MG63 (cell line): ENCODE results near the gene CASZ1. TPM values are rescaled to one million over a fixed set of nuclear protein-coding genes. Genes with fewer than 3 reads are reported as not detected.

Experiments used
- DNase-seq: peaks from one replicate; pipeline ENCODE4 v3.0.0-alpha.2; 2020
- H3K27me3 ChIP-seq: fragments of 250-450 bp; sonication (Bioruptor Pico); 2 replicates; pipeline ENCODE4 v1.5.1; 2020; ENCODE audit warnings: mild to moderate bottlenecking, moderate library complexity
- H3K36me3 ChIP-seq: fragments of 250-450 bp; sonication (Bioruptor Pico); 2 replicates; pipeline ENCODE4 v1.5.1; 2020; ENCODE audit warnings: mild to moderate bottlenecking, moderate library complexity
- H3K4me3 ChIP-seq: fragments of 250-450 bp; sonication (Bioruptor Pico); 2 replicates; pipeline ENCODE4 v1.5.1; 2020; ENCODE audit warnings: mild to moderate bottlenecking, moderate library complexity
- H3K9me3 ChIP-seq: fragments of 250-450 bp; sonication (Bioruptor Pico); 2 replicates; pipeline ENCODE4 v1.5.1; 2020; ENCODE audit warnings: mild to moderate bottlenecking, moderate library complexity
- total RNA-seq: library from RNA; depleted of rRNA; stranded (reverse); fragments of >200 nt; shearing (Covaris generic); gene quantifications from 2 replicates; pipeline ENCODE4 v1.2.3, GENCODE V29; 2014; ENCODE audit warnings: low replicate concordance

Gene CASZ1
- total RNA-seq, 1 experiment from 2014 or later, result 1.1 TPM

- Histone ChIP-seq H3K9me3 (no peaks in the 10 kb centered on the region), H3K4me3 (no peak overlapping the region), H3K27me3 (no peaks in the 10 kb centered on the region), H3K36me3 (peaks cover 4% of the 10 kb centered on the region; the same call in 1 of the 2 replicates)
- no peak for DNase-seq
Observed at GRCh38 chr1:10632691-10633090, 163.8 kb downstream of the CASZ1 start.

GRCh38 chr1:10631811-10632593, 164.4 kb downstream of the CASZ1 start:
- H3K9me3 ChIP-seq, result no peaks in the 10 kb centered on the region
- no peak overlapping the region for H3K4me3 ChIP-seq
- peaks cover 4% of the 10 kb centered on the region; the same call in 1 of the 2 replicates for H3K36me3 ChIP-seq
- DNase-seq, result no peak
- no peaks in the 10 kb centered on the region for H3K27me3 ChIP-seq

- peaks cover 4% of the 10 kb centered on the region; the same call in 1 of the 2 replicates for H3K36me3 ChIP-seq
- H3K9me3 ChIP-seq, result no peaks in the 10 kb centered on the region
- H3K4me3 ChIP-seq, result no peak overlapping the region
- DNase-seq, result no peak
- no peaks in the 10 kb centered on the region for H3K27me3 ChIP-seq
Observed at GRCh38 chr1:10631121-10631810, 165.2 kb downstream of the CASZ1 start.

- Histone ChIP-seq H3K4me3 (no peak overlapping the region), H3K27me3 (no peaks in the 10 kb centered on the region), H3K36me3 (peaks cover 4% of the 10 kb centered on the region; the same call in 1 of the 2 replicates), H3K9me3 (no peaks in the 10 kb centered on the region)
- DNase-seq, result no peak
Observed at GRCh38 chr1:10630661-10631120, 165.8 kb downstream of the CASZ1 start.

- no peak for DNase-seq
Observed at GRCh38 chr1:10629816-10630571, 166.5 kb downstream of the CASZ1 start.

GRCh38 chr1:10629091-10629815, 167.2 kb downstream of the CASZ1 start:
- Histone ChIP-seq H3K27me3 (no peaks in the 10 kb centered on the region), H3K36me3 (peaks cover 3% of the 10 kb centered on the region; the same call in 1 of the 2 replicates), H3K9me3 (no peaks in the 10 kb centered on the region), H3K4me3 (no peak overlapping the region)
- DNase-seq, result no peak

More at GRCh38 chr1:10629816-10630571, 166.5 kb downstream of the CASZ1 start:
- Histone ChIP-seq H3K4me3 (no peak overlapping the region), H3K36me3 (peaks cover 4% of the 10 kb centered on the region; the same call in 1 of the 2 replicates), H3K9me3 (no peaks in the 10 kb centered on the region), H3K27me3 (no peaks in the 10 kb centered on the region)

GRCh38 chr1:10628685-10629084, 167.8 kb downstream of the CASZ1 start:
- DNase-seq, result no peak
- no peaks in the 10 kb centered on the region for H3K9me3 ChIP-seq

GRCh38 chr1:10626791-10627410, 169.5 kb downstream of the CASZ1 start:
- H3K9me3 ChIP-seq, result no peaks in the 10 kb centered on the region
- no peak for DNase-seq
- no peak overlapping the region for H3K4me3 ChIP-seq
- H3K36me3 ChIP-seq, result no peaks in the 10 kb centered on the region
- H3K27me3 ChIP-seq, result no peaks in the 10 kb centered on the region

More at GRCh38 chr1:10628685-10629084, 167.8 kb downstream of the CASZ1 start:
- Histone ChIP-seq H3K27me3 (no peaks in the 10 kb centered on the region), H3K4me3 (no peak overlapping the region), H3K36me3 (no peaks in the 10 kb centered on the region; the same call in 1 of the 2 replicates)

- Histone ChIP-seq H3K4me3 (no peak overlapping the region), H3K9me3 (no peaks in the 10 kb centered on the region), H3K27me3 (no peaks in the 10 kb centered on the region), H3K36me3 (no peaks in the 10 kb centered on the region)
- DNase-seq, result no peak
Observed at GRCh38 chr1:10626131-10626731, 170.2 kb downstream of the CASZ1 start.

- no peak for DNase-seq
- H3K27me3 ChIP-seq, result no peaks in the 10 kb centered on the region
- no peaks in the 10 kb centered on the region for H3K36me3 ChIP-seq
- H3K4me3 ChIP-seq, result no peak overlapping the region
- no peaks in the 10 kb centered on the region for H3K9me3 ChIP-seq
Observed at GRCh38 chr1:10625554-10625953, 170.9 kb downstream of the CASZ1 start.

GRCh38 chr1:10625076-10625475, 171.4 kb downstream of the CASZ1 start:
- Histone ChIP-seq H3K27me3 (no peaks in the 10 kb centered on the region), H3K4me3 (no peak overlapping the region), H3K36me3 (no peaks in the 10 kb centered on the region), H3K9me3 (no peaks in the 10 kb centered on the region)
- DNase-seq, result no peak

GRCh38 chr1:10624256-10625050, 172.0 kb downstream of the CASZ1 start:
- Histone ChIP-seq H3K4me3 (no peak overlapping the region), H3K27me3 (no peaks in the 10 kb centered on the region), H3K9me3 (no peaks in the 10 kb centered on the region), H3K36me3 (no peaks in the 10 kb centered on the region)
- DNase-seq, result no peak

- Histone ChIP-seq H3K9me3 (no peaks in the 10 kb centered on the region), H3K27me3 (no peaks in the 10 kb centered on the region), H3K4me3 (no peak overlapping the region), H3K36me3 (no peaks in the 10 kb centered on the region)
- no peak for DNase-seq
Observed at GRCh38 chr1:10623686-10624145, 172.7 kb downstream of the CASZ1 start.

- Histone ChIP-seq H3K36me3 (no peaks in the 10 kb centered on the region), H3K9me3 (no peaks in the 10 kb centered on the region), H3K27me3 (no peaks in the 10 kb centered on the region), H3K4me3 (no peak overlapping the region)
- DNase-seq, result no peak
Observed at GRCh38 chr1:10622910-10623685, 173.3 kb downstream of the CASZ1 start.
